ENCODE measurements around the gene HMGCR. TPM values are rescaled to one million over a fixed set of nuclear protein-coding genes. Genes with fewer than 3 reads are reported as not detected.
"Not testable (repeated sequence)": the region's sequence is repeated elsewhere in the genome, so short reads cannot be mapped to it uniquely, and the experiment has no call there.

The HMGCR gene
- 97.7 TPM for polyA plus RNA-seq (2013, experiment 1 of 2)
- 98.7 TPM for polyA plus RNA-seq (2013, experiment 2 of 2)

DNA sequence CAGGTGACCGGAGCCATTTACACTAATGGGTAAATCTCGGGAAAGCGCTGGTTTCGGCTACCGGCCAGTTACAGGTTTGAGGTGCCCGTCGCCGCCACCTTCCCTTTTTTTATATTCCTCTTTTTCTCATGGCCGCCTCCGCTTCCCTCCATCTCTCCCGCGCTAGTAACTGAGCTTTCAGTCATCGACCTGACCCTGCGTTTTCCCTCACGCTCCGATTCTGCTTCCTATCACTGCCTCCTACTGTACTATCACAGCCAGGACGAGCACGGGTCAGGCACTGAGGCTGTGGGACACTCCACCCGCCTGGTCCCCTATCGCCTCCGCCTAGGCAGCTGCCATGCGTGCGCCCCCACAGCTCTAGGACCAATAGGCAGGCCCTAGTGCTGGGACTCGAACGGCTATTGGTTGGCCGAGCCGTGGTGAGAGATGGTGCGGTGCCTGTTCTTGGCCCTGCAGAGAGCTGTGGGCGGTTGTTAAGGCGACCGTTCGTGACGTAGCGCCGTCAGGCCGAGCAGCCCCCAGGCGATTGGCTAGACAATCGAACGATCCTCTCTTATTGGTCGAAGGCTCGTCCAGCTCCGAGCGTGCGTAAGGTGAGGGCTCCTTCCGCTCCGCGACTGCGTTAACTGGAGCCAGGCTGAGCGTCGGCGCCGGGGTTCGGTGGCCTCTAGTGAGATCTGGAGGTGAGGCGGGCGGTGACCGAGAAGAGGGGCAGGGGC, at the start of gene HMGCR:
TSS of gene HMGCR (plus strand) at position 606 of the 722 bp plus-strand sequence. CDS start 5,386 bp downstream, outside the sequence.
- H3K27me3 ChIP-seq (ENCODE audit: control insufficient read depth in 1 of 2, insufficient read depth in 1 of 2, low read length in 2 of 2), result no peaks in the 10 kb centered on the region
- H3K4ac ChIP-seq (ENCODE audit: low read depth in 1 of 2, low read length in 2 of 2), result peak within 1 kb of the TSS; percentile 75 to 100
- DNase-seq, result peak; percentile 100
- peak within 1 kb of the TSS in 1 of 2 experiments; percentile 85 for H3K23ac ChIP-seq (ENCODE audit: low read length in 2 of 2)
- peak within 1 kb of the TSS; percentile 90 to 93 for H2BK12ac ChIP-seq (ENCODE audit: low read length in 2 of 2)
- H2BK15ac ChIP-seq (ENCODE audit: low read depth, poor library complexity, severe bottlenecking), result peak within 1 kb of the TSS; percentile 93
- peak within 1 kb of the TSS; percentile 91 for H3K9ac ChIP-seq (ENCODE audit: low read length)
- peak within 1 kb of the TSS; percentile 97 for H2BK120ac ChIP-seq (ENCODE audit: low read depth, low read length)
- peak within 1 kb of the TSS; percentile 84 for H3K4me2 ChIP-seq (ENCODE audit: low read length, poor library complexity, severe bottlenecking)
- H2AK5ac ChIP-seq (ENCODE audit: low read length, severe bottlenecking), result no peak within 1 kb of the TSS
- H3K18ac ChIP-seq (ENCODE audit: low read depth in 1 of 2, low read length in 2 of 2), result peak within 1 kb of the TSS; percentile 95 to 98
- H2AFZ ChIP-seq (ENCODE audit: low read depth, low read length), result peak within 1 kb of the TSS; percentile 77
- WGBS, result under 1% methylated on average over 55 of the region's 56 CpGs
- peak within 1 kb of the TSS; percentile 87 for H2BK5ac ChIP-seq (ENCODE audit: low read depth, low read length, poor library complexity, severe bottlenecking)
- H4K8ac ChIP-seq (ENCODE audit: low read length), result peak within 1 kb of the TSS; percentile 64
- peaks cover 0 to 5% of the 10 kb centered on the region in 2 experiments for H3K36me3 ChIP-seq (ENCODE audit: control insufficient read depth in 1 of 2, insufficient read depth in 2 of 2, low read depth in 1 of 2, low read length in 2 of 2)
- peak within 1 kb of the TSS; percentile 84 to 93 for H3K4me3 ChIP-seq (ENCODE audit: insufficient read depth in 1 of 2, low read depth in 1 of 2, low read length in 2 of 2)
- no peaks in the 10 kb centered on the region for H3K4me1 ChIP-seq (ENCODE audit: control insufficient read depth, insufficient read depth, low read depth, low read length)
- H4K91ac ChIP-seq (ENCODE audit: low read length), result peak within 1 kb of the TSS; percentile 97
- H3K14ac ChIP-seq (ENCODE audit: low read length in 2 of 2), result peak within 1 kb of the TSS; percentile 80 to 97
- peak within 1 kb of the TSS; percentile 96 for H3K27ac ChIP-seq (ENCODE audit: low read length, poor library complexity, severe bottlenecking)
- no peaks in the 10 kb centered on the region for H3K9me3 ChIP-seq (ENCODE audit: control insufficient read depth, low read length)
- no peaks in the 10 kb centered on the region for H3K79me1 ChIP-seq (replicated peaks; ENCODE audit: low read length, poor library complexity, severe bottlenecking)

- not testable (repeated sequence) for H4K8ac ChIP-seq (ENCODE audit: low read length); H3K14ac ChIP-seq (ENCODE audit: low read length in 2 of 2); H2BK12ac ChIP-seq (ENCODE audit: low read length in 2 of 2); DNase-seq; H3K36me3 ChIP-seq (ENCODE audit: control insufficient read depth in 1 of 2, insufficient read depth in 2 of 2, low read depth in 1 of 2, low read length in 2 of 2); H2BK5ac ChIP-seq (ENCODE audit: low read depth, low read length, poor library complexity, severe bottlenecking); H3K9me3 ChIP-seq (ENCODE audit: control insufficient read depth, low read length); H3K23ac ChIP-seq (ENCODE audit: low read length in 2 of 2); H3K27me3 ChIP-seq (ENCODE audit: control insufficient read depth in 1 of 2, insufficient read depth in 1 of 2, low read length in 2 of 2); H3K9ac ChIP-seq (ENCODE audit: low read length); H2AFZ ChIP-seq (ENCODE audit: low read depth, low read length); H2BK120ac ChIP-seq (ENCODE audit: low read depth, low read length); H3K18ac ChIP-seq (ENCODE audit: low read depth in 1 of 2, low read length in 2 of 2); H3K4me3 ChIP-seq (ENCODE audit: insufficient read depth in 1 of 2, low read depth in 1 of 2, low read length in 2 of 2); H3K27ac ChIP-seq (ENCODE audit: low read length, poor library complexity, severe bottlenecking); H4K91ac ChIP-seq (ENCODE audit: low read length); H3K4ac ChIP-seq (ENCODE audit: low read depth in 1 of 2, low read length in 2 of 2); H2BK15ac ChIP-seq (ENCODE audit: low read depth, poor library complexity, severe bottlenecking); H3K4me2 ChIP-seq (ENCODE audit: low read length, poor library complexity, severe bottlenecking); H3K4me1 ChIP-seq (ENCODE audit: control insufficient read depth, insufficient read depth, low read depth, low read length); H2AK5ac ChIP-seq (ENCODE audit: low read length, severe bottlenecking); H3K79me1 ChIP-seq (replicated peaks; ENCODE audit: low read length, poor library complexity, severe bottlenecking)
- 72% methylated on average over 3 of the region's 3 CpGs for WGBS
Observed at GRCh38 chr5:75291844-75292243, 45.2 kb upstream of the HMGCR start.

- Histone ChIP-seq H3K4ac (ENCODE audit: low read depth in 1 of 2, low read length in 2 of 2) (no peak overlapping the region), H3K23ac (ENCODE audit: low read length in 2 of 2) (no peak overlapping the region), H2AFZ (ENCODE audit: low read depth, low read length) (no peak overlapping the region), H2BK5ac (ENCODE audit: low read depth, low read length, poor library complexity, severe bottlenecking) (no peak overlapping the region), H3K9ac (ENCODE audit: low read length) (no peak overlapping the region), H3K4me2 (ENCODE audit: low read length, poor library complexity, severe bottlenecking) (no peak overlapping the region), H3K18ac (ENCODE audit: low read depth in 1 of 2, low read length in 2 of 2) (no peak overlapping the region), H2BK15ac (ENCODE audit: low read depth, poor library complexity, severe bottlenecking) (no peak overlapping the region), H3K4me1 (ENCODE audit: control insufficient read depth, insufficient read depth, low read depth, low read length) (no peaks in the 10 kb centered on the region), H3K9me3 (ENCODE audit: control insufficient read depth, low read length) (no peaks in the 10 kb centered on the region), H2AK5ac (ENCODE audit: low read length, severe bottlenecking) (no peak overlapping the region), H2BK120ac (ENCODE audit: low read depth, low read length) (no peak overlapping the region), H3K79me1 (replicated peaks; ENCODE audit: low read length, poor library complexity, severe bottlenecking) (no peaks in the 10 kb centered on the region), H4K8ac (ENCODE audit: low read length) (no peak overlapping the region), H3K27ac (ENCODE audit: low read length, poor library complexity, severe bottlenecking) (no peak overlapping the region), H3K14ac (ENCODE audit: low read length in 2 of 2) (no peak overlapping the region), H2BK12ac (ENCODE audit: low read length in 2 of 2) (no peak overlapping the region), H3K4me3 (ENCODE audit: insufficient read depth in 1 of 2, low read depth in 1 of 2, low read length in 2 of 2) (no peak overlapping the region), H3K27me3 (ENCODE audit: control insufficient read depth in 1 of 2, insufficient read depth in 1 of 2, low read length in 2 of 2) (no peaks in the 10 kb centered on the region), H3K36me3 (ENCODE audit: control insufficient read depth in 1 of 2, insufficient read depth in 2 of 2, low read depth in 1 of 2, low read length in 2 of 2) (no peaks in the 10 kb centered on the region), H4K91ac (ENCODE audit: low read length) (no peak overlapping the region)
- no peak for DNase-seq
Observed at GRCh38 chr5:75300084-75300483, 36.9 kb upstream of the HMGCR start.

GRCh38 chr5:75303419-75303818, 33.6 kb upstream of the HMGCR start:
- no peak overlapping the region for H2BK15ac ChIP-seq (ENCODE audit: low read depth, poor library complexity, severe bottlenecking)
- no peak overlapping the region for H3K4me3 ChIP-seq (ENCODE audit: insufficient read depth in 1 of 2, low read depth in 1 of 2, low read length in 2 of 2)
- no peak overlapping the region for H3K9ac ChIP-seq (ENCODE audit: low read length)
- H3K79me1 ChIP-seq (replicated peaks; ENCODE audit: low read length, poor library complexity, severe bottlenecking), result no peaks in the 10 kb centered on the region
- no peak overlapping the region for H4K8ac ChIP-seq (ENCODE audit: low read length)
- no peak overlapping the region for H3K14ac ChIP-seq (ENCODE audit: low read length in 2 of 2)
- H2AFZ ChIP-seq (ENCODE audit: low read depth, low read length), result no peak overlapping the region
- 90% methylated on average over 4 of the region's 4 CpGs for WGBS
- DNase-seq, result no peak
- no peak overlapping the region for H3K27ac ChIP-seq (ENCODE audit: low read length, poor library complexity, severe bottlenecking)
- no peaks in the 10 kb centered on the region for H3K27me3 ChIP-seq (ENCODE audit: control insufficient read depth in 1 of 2, insufficient read depth in 1 of 2, low read length in 2 of 2)
- H3K36me3 ChIP-seq (ENCODE audit: control insufficient read depth in 1 of 2, insufficient read depth in 2 of 2, low read depth in 1 of 2, low read length in 2 of 2), result no peaks in the 10 kb centered on the region
- no peak overlapping the region for H2BK120ac ChIP-seq (ENCODE audit: low read depth, low read length)
- H3K4me1 ChIP-seq (ENCODE audit: control insufficient read depth, insufficient read depth, low read depth, low read length), result no peaks in the 10 kb centered on the region
- no peak overlapping the region for H4K91ac ChIP-seq (ENCODE audit: low read length)
- no peak overlapping the region for H2BK12ac ChIP-seq (ENCODE audit: low read length in 2 of 2)
- no peak overlapping the region for H3K4me2 ChIP-seq (ENCODE audit: low read length, poor library complexity, severe bottlenecking)
- H3K4ac ChIP-seq (ENCODE audit: low read depth in 1 of 2, low read length in 2 of 2), result no peak overlapping the region
- H3K23ac ChIP-seq (ENCODE audit: low read length in 2 of 2), result no peak overlapping the region
- H3K18ac ChIP-seq (ENCODE audit: low read depth in 1 of 2, low read length in 2 of 2), result no peak overlapping the region
- no peaks in the 10 kb centered on the region for H3K9me3 ChIP-seq (ENCODE audit: control insufficient read depth, low read length)
- H2AK5ac ChIP-seq (ENCODE audit: low read length, severe bottlenecking), result no peak overlapping the region
- no peak overlapping the region for H2BK5ac ChIP-seq (ENCODE audit: low read depth, low read length, poor library complexity, severe bottlenecking)
